IMR-90 (cell line): ENCODE data around the gene DUSP3.

Experiments used
- CTCF ChIP-seq: conservative IDR thresholded peaks from 2 replicates; pipeline ENCODE4 v1.5.1; 2012; ENCODE audit warnings: mild to moderate bottlenecking, low read depth, low read length, improper control_type of control experiment
- POLR2A ChIP-seq: IDR thresholded peaks from 2 replicates; pipeline ENCODE4 v1.6.1; 2012; ENCODE audit warnings: mild to moderate bottlenecking, low read depth, low read length

GRCh38 chr17:43754947-43755346 lies 23.8 kb downstream of the DUSP3 start:
- TF ChIP-seq POLR2A (no peak), CTCF (no peak)
